VCaP (cell line): Measurements from ENCODE around the gene ZNF507.

Source experiments
- H3K27ac ChIP-seq: fragments of 450-650 bp; 2 replicates; pipeline ENCODE4 v1.5.1; 2017
- TF ChIP-seq, protein P1 (sequence below): fragments of 450-650 bp; conservative IDR thresholded peaks from 2 replicates; pipeline ENCODE4 v1.5.1; 2017; ENCODE audit warnings: mild to moderate bottlenecking, moderate library complexity

ZNF507 gene

DNA sequence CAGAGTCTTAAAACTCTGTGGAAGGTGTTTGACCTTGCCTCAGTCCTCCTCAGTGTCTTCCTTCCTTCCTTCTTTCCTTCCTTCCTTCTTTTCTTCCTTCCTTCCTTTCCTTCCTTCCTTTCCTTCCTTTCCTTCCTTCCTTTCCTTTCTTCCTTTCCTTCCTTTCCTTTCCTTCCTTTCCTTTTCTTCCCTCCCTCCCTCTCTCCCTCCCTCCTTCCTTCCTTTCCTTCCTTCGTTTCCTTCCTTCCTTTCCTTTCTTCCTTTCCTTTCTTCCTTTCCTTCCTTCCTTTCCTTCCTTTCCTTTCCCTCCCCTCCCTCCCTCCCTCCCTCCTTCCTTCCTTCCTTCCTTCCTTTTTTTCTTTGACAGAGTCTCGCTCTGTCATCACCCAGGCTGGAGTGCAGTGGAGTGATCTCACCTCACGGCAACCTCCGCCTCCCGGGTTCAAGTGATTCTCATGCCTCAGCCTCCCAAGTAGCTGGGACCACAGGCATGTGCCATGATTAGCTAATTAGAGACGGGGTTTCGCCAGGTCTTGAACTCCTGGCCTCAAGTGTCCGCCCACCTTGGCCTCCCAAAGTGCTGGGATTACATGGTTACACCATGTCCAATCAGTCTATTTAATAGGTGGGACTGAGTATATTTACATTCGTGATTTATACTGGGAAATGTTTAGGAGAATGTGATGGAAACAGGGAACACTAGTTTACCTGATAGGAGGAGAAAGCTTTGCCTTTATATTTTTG, 16.3 kb downstream of the ZNF507 start:
- TF ChIP-seq, protein P1, sequence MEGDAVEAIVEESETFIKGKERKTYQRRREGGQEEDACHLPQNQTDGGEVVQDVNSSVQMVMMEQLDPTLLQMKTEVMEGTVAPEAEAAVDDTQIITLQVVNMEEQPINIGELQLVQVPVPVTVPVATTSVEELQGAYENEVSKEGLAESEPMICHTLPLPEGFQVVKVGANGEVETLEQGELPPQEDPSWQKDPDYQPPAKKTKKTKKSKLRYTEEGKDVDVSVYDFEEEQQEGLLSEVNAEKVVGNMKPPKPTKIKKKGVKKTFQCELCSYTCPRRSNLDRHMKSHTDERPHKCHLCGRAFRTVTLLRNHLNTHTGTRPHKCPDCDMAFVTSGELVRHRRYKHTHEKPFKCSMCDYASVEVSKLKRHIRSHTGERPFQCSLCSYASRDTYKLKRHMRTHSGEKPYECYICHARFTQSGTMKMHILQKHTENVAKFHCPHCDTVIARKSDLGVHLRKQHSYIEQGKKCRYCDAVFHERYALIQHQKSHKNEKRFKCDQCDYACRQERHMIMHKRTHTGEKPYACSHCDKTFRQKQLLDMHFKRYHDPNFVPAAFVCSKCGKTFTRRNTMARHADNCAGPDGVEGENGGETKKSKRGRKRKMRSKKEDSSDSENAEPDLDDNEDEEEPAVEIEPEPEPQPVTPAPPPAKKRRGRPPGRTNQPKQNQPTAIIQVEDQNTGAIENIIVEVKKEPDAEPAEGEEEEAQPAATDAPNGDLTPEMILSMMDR = no peak

DNA sequence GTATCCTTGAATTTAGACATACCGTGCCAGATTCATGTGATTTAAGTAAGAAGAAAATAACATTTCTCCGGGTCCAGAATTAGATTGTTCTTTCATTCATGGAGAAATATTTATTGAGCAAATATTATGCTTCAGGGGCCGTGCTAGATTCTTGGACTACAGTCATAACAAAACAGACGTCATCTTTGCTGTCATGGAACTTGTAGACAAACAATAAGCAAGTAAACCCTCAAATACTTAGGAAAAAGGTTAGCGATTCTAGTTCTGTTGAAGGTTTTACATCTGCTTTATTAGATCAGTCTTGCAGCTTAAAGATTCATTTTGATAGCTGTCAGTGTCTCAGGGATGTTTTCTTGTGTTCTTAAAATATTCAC, 16.9 kb downstream of the ZNF507 start:
- TF ChIP-seq, protein P1 = no peak
- peak overlapping the region; percentile 83 for H3K27ac ChIP-seq

More for the DNA sequence above, 16.3 kb downstream of the ZNF507 start:
- peak overlapping the region; percentile 83 for H3K27ac ChIP-seq

DNA sequence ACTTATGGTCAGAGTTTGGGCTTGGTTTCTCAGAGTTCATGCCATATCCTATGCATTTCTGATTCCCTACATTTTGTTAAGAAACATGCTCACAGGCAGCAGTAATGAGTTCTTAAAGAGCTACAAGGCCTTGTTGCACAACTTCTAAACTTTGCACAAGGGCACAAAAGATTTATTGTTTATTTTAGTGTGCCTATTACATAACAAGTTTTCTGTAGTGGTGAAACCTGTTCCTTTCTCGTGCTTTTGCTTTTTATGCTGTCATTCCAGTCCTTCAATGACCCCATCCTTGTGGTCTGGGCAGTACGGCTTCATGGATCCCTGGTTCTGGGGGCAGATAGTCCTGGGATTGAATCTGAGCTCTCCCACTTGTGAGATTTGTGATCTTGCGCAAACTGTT, 17.8 kb downstream of the ZNF507 start:
- TF ChIP-seq, protein P1 = no peak
- peak overlapping the region; percentile 83 for H3K27ac ChIP-seq

GRCh38 chr19:32363632-32364031, 18.2 kb downstream of the ZNF507 start:
- TF ChIP-seq, protein P1 = no peak
- H3K27ac ChIP-seq = peak overlapping the region; percentile 83

- peak overlapping the region; percentile 83 for H3K27ac ChIP-seq
- TF ChIP-seq, protein P1 = no peak
Observed at GRCh38 chr19:32364040-32364439, 18.6 kb downstream of the ZNF507 start.

- TF ChIP-seq, protein P1 = no peak
- no peak overlapping the region for H3K27ac ChIP-seq
Observed at GRCh38 chr19:32367063-32367462, 21.7 kb downstream of the ZNF507 start.

DNA sequence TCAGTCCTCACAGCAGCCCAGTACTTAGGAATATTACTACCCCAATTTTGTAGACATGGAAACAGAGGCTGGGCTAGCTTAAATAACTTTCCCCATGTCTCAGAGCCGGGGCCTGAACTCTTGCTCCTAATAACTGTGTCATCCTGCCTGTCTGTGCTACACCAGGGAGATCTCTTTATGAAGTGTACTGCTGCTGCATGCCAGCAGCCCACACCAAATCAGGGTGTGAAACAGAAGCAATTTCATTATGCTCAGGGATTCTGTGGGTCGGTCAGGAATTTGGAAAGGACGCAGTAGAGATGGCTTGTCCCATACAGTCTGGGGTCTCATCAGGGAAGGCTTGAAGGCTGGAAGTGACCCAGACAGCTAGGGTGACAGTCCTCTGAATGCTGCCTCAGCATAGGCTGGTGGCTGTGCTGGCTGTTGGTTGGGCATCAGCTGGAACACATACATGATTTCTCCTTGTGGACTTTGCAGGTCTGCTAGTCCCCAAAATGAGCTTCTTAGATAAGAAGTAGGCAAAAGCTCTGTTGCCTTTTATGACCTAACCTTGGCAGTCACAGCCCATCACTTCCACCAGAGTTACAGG, 22.6 kb downstream of the ZNF507 start:
- TF ChIP-seq, protein P1 = no peak
- H3K27ac ChIP-seq = no peak overlapping the region
